HUES64 (cell line): ENCODE results near the gene FITM1.
"Not testable (repeated sequence)": the region's sequence is repeated elsewhere in the genome, so short reads cannot be mapped to it uniquely, and the experiment has no call there.

Source experiments
- H3K27ac ChIP-seq: 2 replicates; pipeline ENCODE4 v1.7.0; 2013; ENCODE audit warnings: low read depth, low read length, inconsistent platforms
- H3K27me3 ChIP-seq: 2 replicates; pipeline ENCODE4 v1.6.1; 2013; ENCODE audit warnings: mild to moderate bottlenecking, low read length; ENCODE audit not compliant: insufficient read depth
- H3K36me3 ChIP-seq: 2 replicates; pipeline ENCODE4 v1.6.1; 2013; ENCODE audit warnings: mild to moderate bottlenecking, low read length; ENCODE audit not compliant: insufficient read depth
- H3K4me1 ChIP-seq: 2 replicates; pipeline ENCODE4 v1.6.1; 2013; ENCODE audit warnings: mild to moderate bottlenecking, low read length, moderate library complexity; ENCODE audit not compliant: insufficient read depth
- H3K4me3 ChIP-seq: 2 replicates; pipeline ENCODE4 v1.5.1; 2013; ENCODE audit warnings: mild to moderate bottlenecking, low read length, moderate library complexity
- H3K9ac ChIP-seq: 2 replicates; pipeline ENCODE4 v1.6.1; 2013; ENCODE audit warnings: mild to moderate bottlenecking, low read depth, low read length
- H3K9me3 ChIP-seq: 2 replicates; pipeline ENCODE4 v1.6.1; 2013; ENCODE audit warnings: low read depth, low read length; ENCODE audit not compliant: insufficient read depth
- WGBS: fragments of 150-250, 120-280 bp; methylation state at CpG from one replicate; pipeline ENCODE4 v1.1.7; 2013; ENCODE audit warnings: missing lambda C conversion rate; 5-methylcytosine and 5-hydroxymethylcytosine counted together

The FITM1 gene

GRCh38 chr14:24098927-24099813 lies 31.3 kb upstream of the FITM1 start:
- 0 out of 2 replicates have a peak, but pooled peaks cover 9% of the 10 kb centered on the region for H3K4me1 ChIP-seq
- 92% methylated on average over 17 of the region's 17 CpGs for WGBS

GRCh38 chr14:24100197-24100981 lies 30.1 kb upstream of the FITM1 start:
- 90% methylated on average over 4 of the region's 4 CpGs for WGBS

More at GRCh38 chr14:24098927-24099813, 31.3 kb upstream of the FITM1 start:
- Histone ChIP-seq H3K27ac (no peak overlapping the region), H3K9ac (no peak overlapping the region), H3K27me3 (no peaks in the 10 kb centered on the region), H3K36me3 (peaks cover 51% of the 10 kb centered on the region), H3K4me3 (no peak overlapping the region), H3K9me3 (no peaks in the 10 kb centered on the region)

DNA sequence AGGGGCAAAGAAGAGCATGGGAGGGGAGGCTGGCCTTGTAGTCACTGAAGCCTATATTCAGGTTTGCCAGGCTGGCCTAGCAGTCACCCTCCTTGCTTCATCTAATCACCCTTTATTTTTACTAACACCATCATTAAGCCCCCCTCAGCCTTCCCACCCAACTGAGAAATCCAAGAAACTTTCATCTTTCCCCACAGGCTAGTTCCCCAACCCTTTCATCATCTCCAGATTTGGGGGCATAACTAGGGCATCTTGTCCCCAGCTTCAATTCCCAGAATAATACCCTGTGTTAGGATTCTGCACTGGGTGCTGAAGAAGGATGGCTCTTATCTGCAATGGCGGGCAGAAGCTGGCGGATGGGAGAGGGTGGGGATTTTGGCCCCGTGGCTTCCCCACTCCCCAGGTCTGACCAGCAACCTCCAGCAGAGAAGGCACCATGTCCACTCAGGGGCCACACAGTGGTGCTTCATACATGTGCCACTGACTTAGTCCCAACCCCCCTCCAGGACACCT lies 29.4 kb upstream of the FITM1 start:
- WGBS, result 100% methylated on average over 1 of the region's 3 CpGs
- H3K27ac ChIP-seq, result no peak overlapping the region

More at GRCh38 chr14:24100197-24100981, 30.1 kb upstream of the FITM1 start:
- Histone ChIP-seq H3K36me3 (peaks cover 51% of the 10 kb centered on the region), H3K4me3 (no peak overlapping the region), H3K9ac (no peak overlapping the region), H3K27ac (no peak overlapping the region), H3K9me3 (peaks cover 5% of the 10 kb centered on the region; the same call in 1 of the 2 replicates), H3K4me1 (0 out of 2 replicates have a peak, but pooled peaks cover 4% of the 10 kb centered on the region), H3K27me3 (no peaks in the 10 kb centered on the region)

DNA sequence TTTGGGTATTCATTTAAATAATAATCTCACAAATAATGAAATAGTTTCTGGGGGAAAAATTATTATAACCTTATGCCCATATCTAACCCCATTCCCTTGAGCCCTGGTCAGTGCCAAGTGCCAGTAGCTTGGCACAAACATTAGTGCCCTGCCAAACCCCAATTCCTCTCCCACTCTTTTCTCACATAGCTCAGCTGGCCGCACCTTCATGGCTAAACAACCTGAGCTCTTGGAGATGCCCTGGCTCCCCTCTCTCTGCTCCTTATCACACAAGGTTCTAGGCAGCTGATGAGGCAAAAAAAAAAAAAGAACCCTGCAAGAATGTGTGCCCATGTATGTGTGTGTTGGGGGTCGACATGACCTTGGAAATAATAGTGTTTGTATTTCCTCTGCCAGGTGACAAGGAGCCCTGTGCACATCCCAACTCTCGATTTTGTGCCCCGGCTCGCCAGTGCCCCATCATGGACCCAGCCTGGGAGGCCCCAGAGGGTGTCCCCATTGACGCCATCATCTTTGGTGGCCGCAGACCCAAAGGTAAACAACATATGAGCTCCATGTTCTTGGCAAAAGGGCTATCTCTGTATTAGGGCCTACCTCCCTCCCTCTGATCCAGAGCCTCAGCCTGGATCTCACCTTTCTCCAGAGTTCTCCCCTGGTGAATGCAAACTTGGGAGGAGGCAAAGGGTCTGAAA lies 28.0 kb upstream of the FITM1 start:
- no peaks in the 10 kb centered on the region for H3K27me3 ChIP-seq
- no peak overlapping the region for H3K9ac ChIP-seq
- H3K4me1 ChIP-seq, result no peaks in the 10 kb centered on the region
- H3K4me3 ChIP-seq, result no peak overlapping the region
- WGBS, result 93% methylated on average over 7 of the region's 7 CpGs
- peaks cover 51% of the 10 kb centered on the region for H3K36me3 ChIP-seq
- peaks cover 5% of the 10 kb centered on the region; the same call in 1 of the 2 replicates for H3K9me3 ChIP-seq
- no peak overlapping the region for H3K27ac ChIP-seq

More for the DNA sequence above, 29.4 kb upstream of the FITM1 start:
- Histone ChIP-seq H3K4me1 (no peaks in the 10 kb centered on the region), H3K27me3 (no peaks in the 10 kb centered on the region), H3K36me3 (peaks cover 51% of the 10 kb centered on the region), H3K9ac (no peak overlapping the region), H3K4me3 (no peak overlapping the region), H3K9me3 (peaks cover 5% of the 10 kb centered on the region; the same call in 1 of the 2 replicates)

GRCh38 chr14:24103451-24103850 lies 27.0 kb upstream of the FITM1 start:
- Histone ChIP-seq H3K4me3 (no peak overlapping the region), H3K27me3 (no peaks in the 10 kb centered on the region), H3K9me3 (peaks cover 5% of the 10 kb centered on the region; the same call in 1 of the 2 replicates), H3K4me1 (no peaks in the 10 kb centered on the region), H3K27ac (no peak overlapping the region), H3K9ac (no peak overlapping the region), H3K36me3 (peaks cover 44% of the 10 kb centered on the region)
- WGBS, result 96% methylated on average over 13 of the region's 13 CpGs

- 91% methylated on average over 8 of the region's 8 CpGs for WGBS
- H3K27me3 ChIP-seq, result not testable (repeated sequence)
Measured at GRCh38 chr14:24105609-24106239, 24.7 kb upstream of the FITM1 start.

DNA sequence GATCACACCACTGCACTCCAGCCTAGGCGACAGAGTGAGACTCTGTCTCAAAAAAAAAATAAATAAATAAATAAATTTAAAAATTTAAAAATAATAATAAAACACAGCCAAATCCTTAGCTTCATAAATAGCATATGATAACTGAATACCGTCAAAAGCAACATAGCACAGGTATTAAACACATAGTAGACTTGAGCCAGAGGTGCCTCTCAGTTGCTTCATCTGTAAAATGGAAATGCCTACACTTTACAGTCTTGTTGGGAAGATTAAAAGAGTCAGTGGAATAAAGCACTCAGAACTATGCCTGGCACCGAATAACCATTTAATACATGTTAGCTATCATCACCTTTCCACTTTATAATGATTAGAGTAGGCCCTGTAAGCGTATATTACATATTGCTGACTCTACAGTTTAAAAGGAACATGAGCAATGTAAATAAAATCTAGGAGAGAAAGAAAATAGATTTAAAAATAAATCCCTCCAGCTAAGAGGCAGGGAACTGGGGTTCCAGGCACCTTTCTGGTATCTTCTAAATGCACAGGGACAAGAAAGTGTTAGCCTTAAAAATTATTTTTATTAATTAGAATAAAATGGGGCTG lies 23.7 kb upstream of the FITM1 start:
- Histone ChIP-seq H3K36me3 (peaks cover 16% of the 10 kb centered on the region), H3K9me3 (peaks cover 5% of the 10 kb centered on the region; the same call in 1 of the 2 replicates), H3K27ac (no peak overlapping the region), H3K27me3 (no peaks in the 10 kb centered on the region), H3K4me3 (no peak overlapping the region), H3K9ac (no peak overlapping the region), H3K4me1 (no peaks in the 10 kb centered on the region)
- WGBS, result 100% methylated on average over 1 of the region's 4 CpGs

More at GRCh38 chr14:24105609-24106239, 24.7 kb upstream of the FITM1 start:
- not testable (repeated sequence) for H3K4me1 ChIP-seq, H3K9ac ChIP-seq, H3K4me3 ChIP-seq, H3K9me3 ChIP-seq, H3K27ac ChIP-seq
- H3K36me3 ChIP-seq, result peaks cover 21% of the 10 kb centered on the region

GRCh38 chr14:24108336-24108874 lies 22.1 kb upstream of the FITM1 start:
- WGBS, result 57% methylated on average over 5 of the region's 5 CpGs
- no peak overlapping the region for H3K27ac ChIP-seq
- peaks cover 7% of the 10 kb centered on the region for H3K36me3 ChIP-seq
- no peak overlapping the region for H3K9ac ChIP-seq
- H3K9me3 ChIP-seq, result peaks cover 5% of the 10 kb centered on the region; the same call in 1 of the 2 replicates
- H3K4me3 ChIP-seq, result no peak overlapping the region
- H3K27me3 ChIP-seq, result no peaks in the 10 kb centered on the region
- H3K4me1 ChIP-seq, result no peaks in the 10 kb centered on the region

DNA sequence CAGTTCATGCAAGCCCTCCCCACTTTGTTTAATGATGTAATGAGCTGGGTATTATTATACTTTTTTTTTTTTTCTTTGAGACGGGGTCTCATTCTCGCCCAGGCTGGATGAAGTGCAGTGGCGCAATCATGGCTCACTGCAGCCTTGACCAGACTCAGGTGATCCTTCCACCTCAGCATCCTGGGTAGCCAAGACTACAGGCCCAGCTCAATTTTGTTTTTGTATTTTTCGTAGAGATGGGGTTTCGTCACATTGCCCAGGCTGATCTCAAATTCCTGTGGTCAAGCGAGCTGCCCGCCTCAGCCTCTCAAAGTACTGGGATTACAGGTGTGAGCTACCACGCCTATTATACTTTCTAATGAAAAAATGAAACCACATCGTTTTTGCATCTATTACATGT lies 20.4 kb upstream of the FITM1 start:
- 88% methylated on average over 9 of the region's 9 CpGs for WGBS
- H3K27ac ChIP-seq, result no peak overlapping the region
- H3K4me1 ChIP-seq, result no peaks in the 10 kb centered on the region

GRCh38 chr14:24110523-24110922 lies 19.9 kb upstream of the FITM1 start:
- Histone ChIP-seq H3K4me1 (no peaks in the 10 kb centered on the region; the same call in 1 of the 2 replicates), H3K9ac (no peak overlapping the region), H3K9me3 (no peaks in the 10 kb centered on the region), H3K27ac (no peak overlapping the region), H3K36me3 (no peaks in the 10 kb centered on the region), H3K27me3 (no peaks in the 10 kb centered on the region), H3K4me3 (no peak overlapping the region)
- 100% methylated on average over 1 of the region's 1 CpG for WGBS

More for the DNA sequence above, 20.4 kb upstream of the FITM1 start:
- H3K27me3 ChIP-seq, result no peaks in the 10 kb centered on the region
- H3K9ac ChIP-seq, result no peak overlapping the region
- no peak overlapping the region for H3K4me3 ChIP-seq
- H3K36me3 ChIP-seq, result no peaks in the 10 kb centered on the region
- H3K9me3 ChIP-seq, result no peaks in the 10 kb centered on the region
